Coronary artery (tissue), 2 donors: ENCODE results near the gene UBA3.

ENCODE experiments used
- DNase-seq: peaks from one replicate; pipeline ENCODE4 v3.0.0-alpha.2; 2017; ENCODE audit warnings: low spot score
- H3K27ac ChIP-seq, 2 donors: fragments of 200-600 bp; sonication (generic); one replicate each; pipeline ENCODE4 v1.5.1; 2016 to 2019
- H3K4me3 ChIP-seq: fragments of 200-600 bp; sonication (generic); 2 replicates; pipeline ENCODE4 v1.5.1; 2016; ENCODE audit warnings: mild to moderate bottlenecking, moderate library complexity
- CTCF ChIP-seq: fragments of 200-600 bp; sonication (generic); IDR thresholded peaks from one replicate; pipeline ENCODE4 v1.5.1; 2019; ENCODE audit warnings: antibody characterized with exemption

UBA3 gene

GRCh38 chr3:69092030-69092516 is 11.9 kb upstream of the UBA3 start:
- DNase-seq = no peak
- Histone ChIP-seq H3K4me3 (peak overlapping the region; percentile 18), H3K27ac (peak overlapping the region; percentile 36 to 42)
- TF ChIP-seq CTCF = no peak

GRCh38 chr3:69091389-69092029 is 11.3 kb upstream of the UBA3 start:
- no peak for TF ChIP-seq CTCF
- H3K4me3 ChIP-seq = peak overlapping the region; percentile 18
- H3K27ac ChIP-seq = peak overlapping the region in 1 of 2 donors; percentile 36
- DNase-seq = no peak

GRCh38 chr3:69090021-69090420 is 9.9 kb upstream of the UBA3 start:
- no peak for TF ChIP-seq CTCF
- peak overlapping the region; percentile 24 for H3K4me3 ChIP-seq
- no peak for DNase-seq
- peak overlapping the region; percentile 28 to 38 for H3K27ac ChIP-seq

GRCh38 chr3:69088063-69088462 is 7.9 kb upstream of the UBA3 start:
- DNase-seq = no peak
- H3K27ac ChIP-seq = peak overlapping the region; percentile 94 to 97
- peak overlapping the region; percentile 92 for H3K4me3 ChIP-seq
- no peak for TF ChIP-seq CTCF

- no peak for DNase-seq
- peak overlapping the region; percentile 92 for H3K4me3 ChIP-seq
- H3K27ac ChIP-seq = peak overlapping the region; percentile 94 to 97
- TF ChIP-seq CTCF = no peak
These were observed 7.0 kb upstream of the UBA3 start for GRCh38 chr3:69087030-69087791.

DNA sequence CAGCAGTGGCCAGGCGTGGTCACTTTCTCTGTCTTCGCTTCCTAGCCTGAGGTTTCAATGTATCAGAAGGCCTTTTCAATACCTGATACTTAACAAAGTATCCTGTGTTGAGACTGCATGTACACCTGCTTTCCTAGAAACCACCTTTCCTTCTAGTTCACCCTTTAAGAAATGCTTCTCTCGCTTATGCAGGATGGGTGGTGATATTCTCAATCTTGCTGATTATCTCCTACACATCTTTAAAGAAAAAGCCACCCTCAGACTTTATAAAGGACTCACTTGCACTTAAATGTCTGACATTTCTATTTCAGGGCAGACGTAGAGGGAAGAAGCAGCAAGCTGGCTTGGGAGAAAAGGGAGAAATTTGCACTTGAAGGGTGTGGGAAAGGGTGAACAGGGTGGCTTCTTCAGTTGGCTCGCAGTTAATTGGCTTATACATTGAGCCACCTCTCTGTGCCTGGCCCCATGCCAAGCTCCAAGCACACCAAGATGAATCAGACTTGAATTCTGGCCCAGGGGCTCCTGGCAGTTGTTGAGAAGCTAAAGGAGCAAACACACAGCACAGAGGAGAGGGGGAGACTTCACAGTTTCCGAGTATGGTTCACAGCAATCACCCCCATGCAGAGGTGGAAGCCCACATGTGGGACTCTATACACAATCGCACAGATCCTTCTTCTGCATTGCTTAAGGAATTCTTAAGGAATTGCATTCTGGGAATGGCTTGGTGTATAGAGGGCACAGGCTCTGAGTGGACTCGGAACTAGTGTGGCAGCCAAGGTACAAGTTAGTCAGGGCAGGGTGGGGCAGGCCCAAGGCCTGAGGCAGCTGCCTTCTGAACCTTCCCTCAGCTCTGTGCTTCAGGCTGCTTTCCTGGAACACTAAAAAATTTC is 5.9 kb upstream of the UBA3 start:
- DNase-seq = peak; percentile 90
- no peak for TF ChIP-seq CTCF
- peak overlapping the region; percentile 92 for H3K4me3 ChIP-seq
- H3K27ac ChIP-seq = peak overlapping the region; percentile 94 to 97
